Parathyroid adenoma (tissue), 2 donors: ENCODE results near the gene ADAM23.

ENCODE experiments used
- H2AFZ ChIP-seq: fragments of 300-600 bp; sonication (generic); one replicate; pipeline ENCODE4 v1.7.0; 2017; ENCODE audit warnings: antibody characterized with exemption, mild to moderate bottlenecking
- H3K27ac ChIP-seq: fragments of 300-600 bp; sonication (generic); one replicate; pipeline ENCODE4 v1.7.0; 2017
- H3K27me3 ChIP-seq: fragments of 300-600 bp; sonication (generic); one replicate; pipeline ENCODE4 v1.7.0; 2017; ENCODE audit warnings: low read length; ENCODE audit not compliant: control insufficient read depth, insufficient read depth
- H3K36me3 ChIP-seq: fragments of 300-600 bp; sonication (generic); one replicate; pipeline ENCODE4 v1.7.0; 2017; ENCODE audit warnings: low read length; ENCODE audit not compliant: control insufficient read depth, insufficient read depth
- H3K4me1 ChIP-seq: fragments of 300-600 bp; sonication (generic); one replicate; pipeline ENCODE4 v1.7.0; 2017; ENCODE audit warnings: control low read depth
- H3K4me2 ChIP-seq: fragments of 300-600 bp; sonication (generic); one replicate; pipeline ENCODE4 v1.7.0; 2017; ENCODE audit warnings: low read length
- H3K4me3 ChIP-seq: fragments of 300-600 bp; sonication (generic); one replicate; pipeline ENCODE4 v1.7.0; 2017; ENCODE audit warnings: low read depth, low read length
- H3K79me2 ChIP-seq: fragments of 300-600 bp; sonication (generic); one replicate; pipeline ENCODE4 v1.7.0; 2017; ENCODE audit warnings: control low read depth
- H3K9ac ChIP-seq: fragments of 300-600 bp; sonication (generic); one replicate; pipeline ENCODE4 v1.7.0; 2017; ENCODE audit warnings: mild to moderate bottlenecking
- H3K9me3 ChIP-seq: fragments of 300-600 bp; sonication (generic); one replicate; pipeline ENCODE4 v1.7.0; 2017; ENCODE audit warnings: low read length; ENCODE audit not compliant: control insufficient read depth
- CTCF ChIP-seq: fragments of 300-600 bp; sonication (generic); IDR thresholded peaks from one replicate; pipeline ENCODE4 v1.7.0; 2017; ENCODE audit warnings: antibody characterized with exemption, mild to moderate bottlenecking
- donor health status: primary hyperparathyroidism.

The ADAM23 gene

DNA sequence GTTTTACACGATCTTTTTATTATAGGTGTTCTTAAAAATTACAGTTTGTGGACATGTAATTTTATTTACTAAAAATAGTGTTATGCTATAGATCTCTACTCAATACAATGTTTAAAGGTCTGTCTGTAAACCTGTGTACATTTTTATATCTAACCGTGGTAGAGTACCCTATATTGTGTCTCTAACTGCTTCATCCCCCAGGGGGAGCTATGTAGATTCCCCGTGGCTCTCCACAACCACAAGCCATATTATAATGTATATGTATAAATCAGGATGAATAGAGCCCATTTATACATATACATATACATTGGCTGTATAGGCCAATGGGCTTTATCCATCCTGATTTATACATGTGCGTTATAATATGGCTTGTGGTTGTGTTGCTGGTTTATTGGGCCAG, 59.4 kb downstream of the ADAM23 start:
- Histone ChIP-seq H3K79me2 (peaks cover 8% of the 10 kb centered on the region), H3K36me3 (no peaks in the 10 kb centered on the region), H3K9ac (no peak overlapping the region), H3K9me3 (no peaks in the 10 kb centered on the region), H2AFZ (no peak overlapping the region), H3K4me1 (peaks cover 25% of the 10 kb centered on the region), H3K27me3 (no peaks in the 10 kb centered on the region), H3K27ac (no peak overlapping the region), H3K4me2 (no peak overlapping the region), H3K4me3 (no peak overlapping the region)
- TF ChIP-seq CTCF, result no peak

DNA sequence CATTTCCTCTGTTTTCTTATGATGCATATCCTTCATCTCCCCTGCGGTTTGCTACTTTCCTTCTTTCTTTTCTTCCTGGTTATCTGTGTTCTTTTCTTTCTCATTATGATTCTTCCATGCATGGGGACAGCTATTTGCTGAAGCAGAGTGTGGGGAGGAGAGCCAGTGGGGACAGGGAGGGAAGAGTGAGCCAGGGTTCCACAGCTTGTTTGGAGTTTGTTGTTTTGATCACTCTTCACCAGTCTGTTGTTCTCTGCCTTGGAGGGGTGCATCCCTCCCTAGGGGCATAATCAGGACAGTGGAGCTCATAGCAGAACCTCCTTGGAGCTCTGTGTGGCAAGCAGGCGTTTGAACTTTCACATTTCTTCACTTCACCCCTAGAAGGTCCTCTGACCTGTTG, 68.0 kb downstream of the ADAM23 start:
- no peak overlapping the region for H2AFZ ChIP-seq
- H3K4me2 ChIP-seq, result no peak overlapping the region
- no peak overlapping the region for H3K27ac ChIP-seq
- H3K27me3 ChIP-seq, result no peaks in the 10 kb centered on the region
- no peak for TF ChIP-seq CTCF
- no peaks in the 10 kb centered on the region for H3K9me3 ChIP-seq
- peaks cover 26% of the 10 kb centered on the region for H3K4me1 ChIP-seq
- H3K79me2 ChIP-seq, result peaks cover 11% of the 10 kb centered on the region
- no peak overlapping the region for H3K9ac ChIP-seq
- H3K36me3 ChIP-seq, result no peaks in the 10 kb centered on the region
- H3K4me3 ChIP-seq, result no peak overlapping the region

- peaks cover 28% of the 10 kb centered on the region for H3K4me1 ChIP-seq
- no peaks in the 10 kb centered on the region for H3K27me3 ChIP-seq
- no peaks in the 10 kb centered on the region for H3K36me3 ChIP-seq
- no peak overlapping the region for H3K4me3 ChIP-seq
- H3K79me2 ChIP-seq, result peaks cover 15% of the 10 kb centered on the region
- no peak overlapping the region for H3K27ac ChIP-seq
- no peak overlapping the region for H3K9ac ChIP-seq
- H2AFZ ChIP-seq, result no peak overlapping the region
- no peak for TF ChIP-seq CTCF
- no peaks in the 10 kb centered on the region for H3K9me3 ChIP-seq
- no peak overlapping the region for H3K4me2 ChIP-seq
Observed at GRCh38 chr2:206512999-206513398, 69.7 kb downstream of the ADAM23 start.

DNA sequence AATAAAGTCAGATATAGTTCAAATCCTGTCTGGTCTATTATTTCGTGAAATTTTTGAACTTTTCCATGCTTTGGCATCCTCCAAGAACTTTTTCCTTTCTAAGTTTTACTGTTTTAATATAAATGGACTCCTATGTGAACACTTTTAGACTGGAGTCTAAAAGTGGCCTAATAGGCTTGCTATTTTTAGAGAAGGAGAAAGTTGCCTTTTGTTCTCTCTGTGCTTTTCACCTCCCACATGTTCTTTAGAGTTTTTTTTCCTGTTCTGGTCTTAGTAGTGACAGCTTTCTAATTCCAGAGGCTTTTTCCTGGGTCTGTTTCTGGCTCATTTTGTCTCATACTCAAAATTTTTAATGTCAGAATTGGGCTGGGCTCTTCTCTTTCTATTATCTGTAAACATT, 72.2 kb downstream of the ADAM23 start:
- no peak overlapping the region for H3K27ac ChIP-seq
- no peaks in the 10 kb centered on the region for H3K9me3 ChIP-seq
- no peak overlapping the region for H3K9ac ChIP-seq
- no peaks in the 10 kb centered on the region for H3K27me3 ChIP-seq
- H3K36me3 ChIP-seq, result no peaks in the 10 kb centered on the region
- TF ChIP-seq CTCF, result no peak
- no peak overlapping the region for H2AFZ ChIP-seq
- H3K79me2 ChIP-seq, result peaks cover 13% of the 10 kb centered on the region
- H3K4me2 ChIP-seq, result no peak overlapping the region
- peaks cover 43% of the 10 kb centered on the region for H3K4me1 ChIP-seq
- no peak overlapping the region for H3K4me3 ChIP-seq

DNA sequence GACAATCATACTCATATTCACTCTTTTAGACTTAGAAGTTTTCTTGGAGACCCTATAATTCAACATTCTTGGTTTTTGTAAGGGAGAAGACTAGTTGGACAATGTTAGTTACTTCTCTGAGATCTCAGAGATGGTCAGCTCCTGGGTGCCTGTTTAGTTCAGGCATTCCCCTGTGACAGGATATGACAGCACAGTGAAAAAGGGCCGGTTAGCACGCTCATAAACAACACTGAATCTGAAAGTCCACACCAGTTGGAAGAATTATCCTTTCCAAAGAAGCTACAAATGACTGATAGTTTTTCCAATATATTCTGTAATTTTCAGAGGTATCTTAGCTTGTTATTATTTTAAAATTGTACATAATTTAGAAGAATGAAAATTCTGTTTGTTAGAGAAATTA, 75.7 kb downstream of the ADAM23 start:
- Histone ChIP-seq H3K9me3 (no peaks in the 10 kb centered on the region), H3K79me2 (peaks cover 14% of the 10 kb centered on the region), H3K9ac (no peak overlapping the region), H3K4me2 (no peak overlapping the region), H2AFZ (no peak overlapping the region), H3K27ac (peak overlapping the region; percentile 22), H3K4me1 (peaks cover 44% of the 10 kb centered on the region), H3K4me3 (no peak overlapping the region), H3K27me3 (no peaks in the 10 kb centered on the region), H3K36me3 (no peaks in the 10 kb centered on the region)
- no peak for TF ChIP-seq CTCF
